NCI-H1930 (cell line): Measurements from ENCODE around the gene MYO1D.
"Not testable (repeated sequence)": the region's sequence is repeated elsewhere in the genome, so short reads cannot be mapped to it uniquely, and the experiment has no call there.

Source experiments
- DNase-seq, 2 experiments: peaks; one replicate each; lab custom pipeline; 2025; lab: John Stamatoyannopoulos, UW

Gene MYO1D

DNA sequence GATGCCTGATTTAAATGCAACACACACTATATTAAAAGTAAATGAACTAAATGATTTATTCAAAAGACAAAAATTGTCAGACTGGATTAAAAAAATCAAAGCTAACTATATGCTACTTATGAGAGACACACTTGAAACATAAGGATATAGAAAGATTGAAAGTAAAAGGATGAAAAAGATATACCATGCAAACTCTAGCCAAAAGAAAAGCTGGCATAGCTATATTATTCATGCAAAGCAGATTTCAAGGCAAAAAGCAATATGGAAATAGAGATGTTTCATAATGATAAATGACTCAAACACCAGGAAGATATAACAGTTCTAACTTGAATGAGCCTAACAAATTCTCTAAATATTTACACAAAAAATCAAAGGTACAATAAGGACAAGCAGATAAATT lies 149.2 kb downstream of the MYO1D start:
- DNase-seq, result no peak

GRCh38 chr17:32725697-32726096 lies 151.2 kb downstream of the MYO1D start:
- no peak for DNase-seq

DNA sequence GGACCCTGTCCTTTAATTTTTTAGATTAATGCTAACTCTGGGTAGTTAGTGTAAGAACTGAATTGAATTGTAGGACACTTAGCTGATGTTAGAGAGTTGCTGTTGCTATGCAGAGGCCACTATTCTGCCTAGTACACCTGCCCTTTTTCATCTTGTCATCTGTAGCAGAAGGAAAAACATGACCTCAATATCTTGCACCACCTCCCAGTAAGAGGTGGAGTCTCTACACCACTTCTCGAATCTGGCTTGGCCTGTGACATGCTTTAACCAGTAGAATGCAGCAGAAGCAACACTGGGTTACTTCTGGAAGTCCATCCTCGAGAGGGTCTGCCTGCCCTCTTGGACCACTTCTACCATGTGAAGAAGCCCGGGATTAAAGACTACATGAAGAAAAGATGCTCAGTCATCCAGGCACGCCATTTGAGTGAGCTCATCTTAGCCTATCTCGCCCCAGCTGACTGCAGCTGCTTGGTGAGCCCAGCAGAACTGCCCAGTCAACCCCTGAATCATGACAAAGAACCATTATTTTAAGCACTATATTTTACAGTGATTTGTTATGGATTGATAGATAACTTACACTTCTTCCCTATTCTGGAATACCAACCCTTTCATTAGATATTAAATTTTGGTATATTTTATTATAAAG lies 153.5 kb downstream of the MYO1D start:
- no peak for DNase-seq

- no peak for DNase-seq
Observed at GRCh38 chr17:32722733-32723132, 154.2 kb downstream of the MYO1D start.

GRCh38 chr17:32720671-32721070 lies 156.3 kb downstream of the MYO1D start:
- no peak for DNase-seq

DNA sequence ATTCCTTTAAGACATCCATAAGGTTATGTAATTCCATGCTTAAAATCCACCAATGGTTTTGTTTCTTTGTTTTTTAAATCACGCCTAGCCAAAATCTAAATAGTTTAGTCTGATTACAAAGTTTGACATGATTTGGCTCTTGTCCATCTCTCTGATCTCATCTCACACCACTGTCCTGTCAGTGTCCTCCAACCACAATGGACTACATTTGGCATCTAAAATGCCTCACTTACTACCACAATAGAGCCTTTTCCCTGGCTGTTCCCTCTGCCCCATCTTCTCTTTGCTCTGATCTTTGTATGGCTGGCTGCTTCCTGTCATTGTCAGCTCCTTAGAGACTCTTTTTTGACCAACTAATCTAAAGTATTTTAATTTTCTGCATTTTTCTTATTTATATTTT lies 157.2 kb downstream of the MYO1D start:
- no peak for DNase-seq

DNA sequence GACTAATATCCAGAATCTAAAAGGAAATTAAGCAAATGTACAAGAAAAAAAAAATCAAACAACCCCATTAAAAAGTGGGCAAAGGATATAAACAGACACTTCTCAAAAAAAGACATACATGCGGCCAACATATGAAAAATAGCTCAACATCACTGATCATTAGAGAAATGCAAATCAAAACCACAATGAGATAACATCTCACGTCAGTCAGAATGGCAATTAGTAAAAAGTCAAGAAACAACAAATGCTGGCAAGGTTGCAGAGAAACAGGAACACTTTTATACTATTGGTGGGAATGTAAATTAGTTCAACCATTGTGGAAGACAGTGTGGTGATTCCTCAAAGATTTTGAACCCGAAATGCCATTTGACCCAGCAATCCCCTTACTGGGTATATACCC lies 162.0 kb downstream of the MYO1D start:
- not testable (repeated sequence) for DNase-seq

GRCh38 chr17:32714206-32714605 lies 162.7 kb downstream of the MYO1D start:
- DNase-seq, result not testable (repeated sequence)

DNA sequence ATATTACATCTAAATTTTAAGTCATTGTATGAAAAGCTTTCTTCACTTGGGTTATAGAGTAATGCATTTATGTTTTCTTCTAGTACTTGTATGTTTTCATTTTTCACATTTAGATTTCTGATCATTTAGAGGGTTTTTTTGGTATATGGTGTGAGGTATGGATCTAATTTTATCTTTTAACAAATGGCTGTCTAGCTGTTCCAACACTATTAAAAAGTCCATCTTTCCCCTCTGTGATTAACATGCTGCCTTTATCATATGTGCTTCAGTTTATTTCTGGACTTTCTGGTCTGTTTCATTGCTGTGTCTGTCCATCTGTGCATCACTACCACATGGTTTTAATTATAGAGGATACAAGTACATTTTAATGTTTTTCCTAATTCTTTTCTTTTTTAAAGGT lies 163.8 kb downstream of the MYO1D start:
- DNase-seq, result no peak

DNA sequence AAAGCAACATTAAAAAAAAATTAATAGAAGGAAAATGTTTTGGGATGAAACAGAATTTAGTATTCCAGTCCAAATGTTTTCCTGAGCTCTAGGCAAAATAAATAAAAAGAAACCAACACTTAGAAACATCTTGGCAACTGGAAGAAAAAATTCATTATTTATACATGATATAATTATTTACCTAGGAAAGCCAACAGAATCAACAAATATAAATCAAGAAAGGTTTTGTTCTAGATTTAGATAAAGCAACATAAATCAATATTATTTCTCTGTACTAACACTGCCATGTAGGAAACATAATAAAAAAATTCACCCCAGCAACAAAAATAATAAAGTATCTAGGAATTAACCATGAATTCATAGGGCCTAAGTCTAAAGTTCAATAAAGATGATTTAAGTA lies 167.4 kb downstream of the MYO1D start:
- DNase-seq, result no peak

GRCh38 chr17:32701871-32702270 lies 175.1 kb downstream of the MYO1D start:
- no peak for DNase-seq

DNA sequence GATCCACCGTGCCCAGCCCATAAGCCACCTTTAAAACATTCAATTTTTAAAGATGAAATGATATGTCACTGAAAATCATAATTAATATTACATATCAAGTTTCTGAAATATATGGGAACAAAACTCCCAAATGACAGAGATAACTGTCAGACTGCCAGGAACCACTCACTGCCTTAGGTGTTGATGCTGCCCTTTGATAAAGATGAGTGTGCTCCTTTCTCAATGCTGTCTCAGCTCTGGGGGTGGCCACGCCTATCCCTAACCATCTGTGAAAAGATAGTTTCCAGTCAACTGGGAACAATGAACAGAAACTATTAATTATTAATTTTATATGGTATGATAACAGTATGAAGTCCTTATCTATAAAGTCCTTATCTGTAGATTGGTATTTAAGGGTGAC lies 177.7 kb downstream of the MYO1D start:
- DNase-seq, result no peak

- no peak for DNase-seq
Observed at GRCh38 chr17:32697728-32698625, 178.9 kb downstream of the MYO1D start.

GRCh38 chr17:32696426-32696825 lies 180.5 kb downstream of the MYO1D start:
- no peak for DNase-seq

DNA sequence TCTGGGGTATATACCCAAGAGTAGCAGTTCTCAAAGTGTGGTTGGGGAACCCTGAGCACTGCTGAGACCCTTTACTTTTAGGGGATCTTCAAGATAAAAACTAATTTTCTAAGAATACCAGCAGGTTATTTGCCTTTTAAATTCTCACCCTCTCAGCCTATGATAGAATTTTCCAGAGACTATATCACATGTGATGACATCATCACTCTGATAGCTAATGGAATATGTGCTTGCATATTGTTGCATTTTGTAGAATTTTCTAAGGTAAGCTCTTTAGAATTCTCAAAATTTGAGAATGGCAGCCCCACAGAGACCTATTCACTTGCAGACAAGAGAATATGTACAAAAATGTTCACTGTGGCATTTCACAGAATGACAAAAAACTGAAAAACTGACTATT lies 181.1 kb downstream of the MYO1D start:
- DNase-seq, result no peak

DNA sequence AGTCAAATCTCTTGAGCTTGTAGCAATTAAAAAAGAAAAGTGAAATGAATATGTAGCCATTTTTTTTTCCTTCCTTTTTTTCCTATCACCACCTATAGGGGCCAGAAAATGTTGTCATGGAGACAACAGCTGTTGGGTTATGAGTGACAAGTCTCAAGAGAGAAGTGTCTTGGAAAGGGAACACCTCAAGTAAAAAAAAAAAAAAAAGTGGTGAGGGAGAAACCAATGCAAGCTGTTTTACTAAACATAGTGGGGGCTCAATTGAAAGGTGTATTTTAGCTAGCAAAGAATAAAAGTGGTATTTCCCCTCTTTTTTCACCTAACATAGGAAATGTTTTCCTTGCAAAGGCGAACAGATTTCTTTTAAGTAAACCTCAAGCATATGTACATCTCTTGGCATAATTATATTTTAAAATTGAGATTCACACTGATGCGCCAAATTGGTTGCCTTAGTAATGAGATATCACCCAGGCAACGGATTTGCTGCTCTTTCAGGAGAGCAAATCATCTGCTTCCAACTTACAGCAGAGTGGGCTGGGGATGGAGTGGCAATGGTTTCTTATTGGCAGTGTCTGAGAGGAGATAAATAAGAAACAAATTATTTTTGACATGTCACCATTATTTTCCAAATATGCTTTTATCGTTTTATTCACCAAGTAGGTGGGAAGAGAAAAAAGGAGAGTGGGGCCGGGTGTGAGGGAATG lies 183.6 kb downstream of the MYO1D start:
- DNase-seq, result no peak

GRCh38 chr17:32692179-32692578 lies 184.7 kb downstream of the MYO1D start:
- no peak for DNase-seq

GRCh38 chr17:32689348-32689747 lies 187.6 kb downstream of the MYO1D start:
- no peak for DNase-seq

- no peak for DNase-seq
Observed at GRCh38 chr17:32688221-32688620, 188.7 kb downstream of the MYO1D start.

GRCh38 chr17:32684087-32684958 lies 192.6 kb downstream of the MYO1D start:
- DNase-seq, result no peak

DNA sequence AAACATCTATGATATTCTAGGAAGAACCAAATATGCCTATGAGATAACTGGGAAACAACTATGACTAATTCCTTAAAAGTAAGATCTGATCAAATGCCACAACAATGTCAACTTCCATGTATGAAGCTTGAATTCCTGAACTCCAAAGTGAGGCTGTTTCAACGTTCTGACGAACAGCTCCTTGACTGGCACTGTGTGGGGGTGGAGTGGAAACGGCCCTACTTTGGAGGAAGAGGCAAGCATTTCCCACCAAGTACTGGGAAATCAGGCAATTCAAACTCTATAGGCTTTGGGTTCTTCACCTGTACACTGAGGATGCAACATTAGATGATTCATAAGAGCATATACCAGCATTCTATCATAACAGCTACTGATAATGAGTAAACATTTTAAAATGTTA lies 203.0 kb downstream of the MYO1D start:
- DNase-seq, result no peak

DNA sequence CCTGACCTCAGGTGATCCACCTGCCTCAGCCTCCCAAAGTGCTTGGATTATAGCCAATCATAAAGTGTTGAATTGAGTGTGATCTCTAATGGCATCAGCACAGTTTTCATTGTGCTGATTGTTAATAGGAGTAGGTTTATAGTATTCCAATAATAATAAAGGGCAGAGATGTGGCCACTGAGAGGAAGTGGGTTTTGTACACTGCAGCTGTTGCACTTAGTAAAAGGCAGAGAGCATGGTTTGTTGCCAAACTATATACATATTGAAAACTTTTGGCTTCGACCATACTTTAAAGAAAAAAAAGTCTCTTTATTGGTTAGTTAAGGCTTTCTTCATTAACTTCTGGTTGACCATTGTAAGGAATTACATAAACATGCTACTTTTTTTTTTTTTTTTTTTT lies 204.2 kb downstream of the MYO1D start:
- no peak for DNase-seq
